PC-9 (cell line): Measurements from ENCODE around the gene STXBP5.

Source experiments
- EZH2 ChIP-seq: fragments of 200-600 bp; sonication (generic); IDR thresholded peaks from 2 replicates; pipeline ENCODE4 v1.8.0; 2017; ENCODE audit warnings: antibody characterized with exemption, low read depth
- TF ChIP-seq, protein P1 (sequence below): fragments of 200-600 bp; sonication (generic); conservative IDR thresholded peaks from 2 replicates; pipeline ENCODE4 v1.6.1; 2017; ENCODE audit warnings: mixed run types, antibody characterized with exemption, mild to moderate bottlenecking, moderate library complexity

DNA sequence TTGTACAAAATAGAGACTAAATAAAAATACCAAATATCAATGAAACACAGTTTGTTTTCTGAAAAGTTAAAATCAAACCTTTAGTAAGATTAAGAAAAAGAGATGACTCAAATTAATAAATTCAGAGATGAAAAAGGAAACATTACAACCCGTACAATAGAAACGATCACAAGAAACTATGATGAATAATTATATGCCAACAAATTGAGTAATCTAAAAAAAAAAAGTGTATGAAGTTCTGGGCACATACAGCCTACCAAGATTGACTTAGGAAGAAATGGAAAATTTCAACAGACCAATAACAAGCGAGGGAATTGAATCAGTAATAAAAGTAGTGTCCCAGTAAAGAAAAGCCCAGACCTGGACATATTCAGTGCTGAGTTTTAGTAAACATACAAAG lies 94.8 kb downstream of the STXBP5 start:
- TF ChIP-seq, protein P1, sequence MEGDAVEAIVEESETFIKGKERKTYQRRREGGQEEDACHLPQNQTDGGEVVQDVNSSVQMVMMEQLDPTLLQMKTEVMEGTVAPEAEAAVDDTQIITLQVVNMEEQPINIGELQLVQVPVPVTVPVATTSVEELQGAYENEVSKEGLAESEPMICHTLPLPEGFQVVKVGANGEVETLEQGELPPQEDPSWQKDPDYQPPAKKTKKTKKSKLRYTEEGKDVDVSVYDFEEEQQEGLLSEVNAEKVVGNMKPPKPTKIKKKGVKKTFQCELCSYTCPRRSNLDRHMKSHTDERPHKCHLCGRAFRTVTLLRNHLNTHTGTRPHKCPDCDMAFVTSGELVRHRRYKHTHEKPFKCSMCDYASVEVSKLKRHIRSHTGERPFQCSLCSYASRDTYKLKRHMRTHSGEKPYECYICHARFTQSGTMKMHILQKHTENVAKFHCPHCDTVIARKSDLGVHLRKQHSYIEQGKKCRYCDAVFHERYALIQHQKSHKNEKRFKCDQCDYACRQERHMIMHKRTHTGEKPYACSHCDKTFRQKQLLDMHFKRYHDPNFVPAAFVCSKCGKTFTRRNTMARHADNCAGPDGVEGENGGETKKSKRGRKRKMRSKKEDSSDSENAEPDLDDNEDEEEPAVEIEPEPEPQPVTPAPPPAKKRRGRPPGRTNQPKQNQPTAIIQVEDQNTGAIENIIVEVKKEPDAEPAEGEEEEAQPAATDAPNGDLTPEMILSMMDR: no peak
- TF ChIP-seq EZH2: no peak
